Common myeloid progenitor, CD34-positive (primary cell): Measurements from ENCODE around the gene CLDN9.

Source experiments
- CTCF ChIA-PET: fragments of 350-600 bp; sonication (Branson Sonifier 250); formaldehyde crosslinking; loops from one replicate; lab custom pipeline; 2021; ENCODE audit warnings: antibody characterized with exemption; lab: Charles Lee
- POLR2A ChIA-PET: fragments of 350-600 bp; sonication (Branson Sonifier 250); formaldehyde crosslinking; loops from one replicate; lab custom pipeline; 2021; ENCODE audit warnings: antibody characterized with exemption; lab: Charles Lee
- DNase-seq, 3 donors: peaks; one replicate each; pipeline versions ENCODE4 v3.0.0 to v3.0.0-alpha.2; 2013
- H3K27ac ChIP-seq, 2 experiments: 1 replicate in 1 of 2; 2 replicates in 1 of 2; pipeline ENCODE4 v1.7.0; 2013; ENCODE audit warnings: inconsistent platforms in 2 of 2, low read length in 2 of 2, mild to moderate bottlenecking in 2 of 2, low read depth in 1 of 2, moderate library complexity in 1 of 2; ENCODE audit not compliant: severe bottlenecking in 2 of 2, insufficient read depth in 1 of 2, poor library complexity in 1 of 2
- H3K27me3 ChIP-seq, 5 experiments: replicated peaks in 2 of 5; 1 replicate in 3 of 5; 2 replicates in 2 of 5; pipeline versions ENCODE4 v1.6.1 to v1.7.0; 2013; ENCODE audit warnings: low read length in 4 of 5, mild to moderate bottlenecking in 2 of 5, moderate library complexity in 2 of 5, inconsistent platforms in 1 of 5; ENCODE audit not compliant: insufficient read depth in 5 of 5, control insufficient read depth in 4 of 5
- H3K36me3 ChIP-seq, 4 experiments: 1 replicate in 2 of 4; 2 replicates in 2 of 4; pipeline versions ENCODE4 v1.6.1 to v1.7.0; 2013; ENCODE audit warnings: low read length in 3 of 4, control low read depth in 1 of 4, mild to moderate bottlenecking in 1 of 4; ENCODE audit not compliant: control insufficient read depth in 4 of 4, insufficient read depth in 4 of 4
- H3K4me1 ChIP-seq, 4 experiments: 1 replicate in 3 of 4; 2 replicates in 1 of 4; pipeline versions ENCODE4 v1.6.1 to v1.7.1; 2013; ENCODE audit warnings: low read length in 3 of 4, mild to moderate bottlenecking in 3 of 4, control low read depth in 1 of 4, inconsistent platforms in 1 of 4, moderate library complexity in 1 of 4; ENCODE audit not compliant: control insufficient read depth in 4 of 4, insufficient read depth in 4 of 4; ENCODE audit errors: control extremely low read depth in 1 of 4
- H3K4me3 ChIP-seq, 7 experiments: 1 replicate in 4 of 7; 2 replicates in 3 of 7; pipeline versions ENCODE4 v1.5.1 to v1.7.0; 2013; ENCODE audit warnings: mild to moderate bottlenecking in 7 of 7, low read length in 6 of 7, moderate library complexity in 6 of 7, inconsistent platforms in 2 of 7, low read depth in 2 of 7, control low read depth in 1 of 7; ENCODE audit not compliant: insufficient read depth in 4 of 7, control insufficient read depth in 1 of 7; ENCODE audit errors: extremely low read depth in 1 of 7
- H3K9me3 ChIP-seq, 5 experiments: 1 replicate in 4 of 5; 2 replicates in 1 of 5; pipeline versions ENCODE4 v1.6.1 to v1.7.1; 2013; ENCODE audit warnings: low read length in 4 of 5, mild to moderate bottlenecking in 2 of 5, inconsistent platforms in 1 of 5, low read depth in 1 of 5, moderate library complexity in 1 of 5; ENCODE audit not compliant: control insufficient read depth in 4 of 5, insufficient read depth in 2 of 5; ENCODE audit errors: control extremely low read depth in 1 of 5
- WGBS: methylation state at CpG from one replicate; pipeline ENCODE4 v1.1.5; 2013; ENCODE audit not compliant: insufficient coverage; 5-methylcytosine and 5-hydroxymethylcytosine counted together

CLDN9 gene

DNA sequence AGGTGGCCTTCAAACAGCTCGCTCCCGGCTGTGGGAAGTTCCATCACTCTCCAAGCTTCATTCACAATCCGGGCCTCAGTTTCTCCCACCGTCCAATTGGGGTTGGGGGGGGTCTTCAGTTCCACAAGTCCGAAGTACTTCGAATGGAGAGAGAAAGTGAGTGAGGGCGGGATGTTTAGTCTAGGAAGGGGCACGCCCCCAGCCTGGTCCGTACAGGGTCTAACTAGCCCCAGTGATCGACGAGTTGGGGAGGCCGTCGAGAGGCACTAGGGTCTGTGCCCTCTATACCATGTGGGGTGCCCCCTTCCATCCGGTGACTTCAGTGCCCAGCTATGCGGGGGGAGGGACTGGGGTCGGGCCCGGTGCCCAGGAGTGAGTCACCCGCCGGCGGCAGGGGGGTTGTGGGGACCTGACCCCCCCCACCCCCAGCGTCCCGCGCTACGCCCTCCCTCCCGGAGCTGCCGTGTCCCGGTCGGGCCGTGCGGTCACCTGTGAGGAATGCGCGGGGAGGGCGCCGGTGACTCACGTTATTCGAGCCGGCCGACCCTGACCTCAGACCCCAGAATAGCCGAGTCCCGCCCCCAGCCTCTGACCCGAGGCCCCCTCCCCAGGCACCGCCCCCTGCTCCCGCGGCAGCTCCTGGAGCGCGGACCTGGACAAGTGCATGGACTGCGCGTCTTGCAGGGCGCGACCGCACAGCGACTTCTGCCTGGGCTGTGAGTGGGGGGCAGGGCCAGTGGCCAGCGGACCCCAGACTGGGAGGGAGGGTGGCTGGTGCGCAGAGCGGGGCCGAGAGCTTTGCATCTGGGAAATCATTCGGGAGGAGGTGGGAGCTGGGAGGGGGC lies 8.1 kb downstream of the CLDN9 start:
- Histone ChIP-seq H3K4me1 (peaks cover 0 to 60% (median 57%) of the 10 kb centered on the region in 4 experiments), H3K36me3 (peaks cover 0 to 5% (median 4%) of the 10 kb centered on the region in 4 experiments), H3K27ac (no peak overlapping the region), H3K4me3 (peak overlapping the region; percentile 31 to 80 (median 64)), H3K9me3 (no peaks in the 10 kb centered on the region), H3K27me3 (no peaks in the 10 kb centered on the region)
- WGBS = under 1% methylated on average over 33 of the region's 57 CpGs
- DNase-seq = peak; percentile 45 to 82 (median 77)
- CTCF ChIA-PET = interaction anchor here (2.2 to 6.4 kb wide), 4 partner anchors 10 to 108 kb away, joined by 9 to 101 read pairs (median 61); no protein-coding TSS in a partner anchor
- POLR2A ChIA-PET = interaction anchor here (1.0 to 3.5 kb wide), 5 partner anchors 9 to 16 kb away, joined by 3 to 15 read pairs (median 6); no protein-coding TSS in a partner anchor

DNA sequence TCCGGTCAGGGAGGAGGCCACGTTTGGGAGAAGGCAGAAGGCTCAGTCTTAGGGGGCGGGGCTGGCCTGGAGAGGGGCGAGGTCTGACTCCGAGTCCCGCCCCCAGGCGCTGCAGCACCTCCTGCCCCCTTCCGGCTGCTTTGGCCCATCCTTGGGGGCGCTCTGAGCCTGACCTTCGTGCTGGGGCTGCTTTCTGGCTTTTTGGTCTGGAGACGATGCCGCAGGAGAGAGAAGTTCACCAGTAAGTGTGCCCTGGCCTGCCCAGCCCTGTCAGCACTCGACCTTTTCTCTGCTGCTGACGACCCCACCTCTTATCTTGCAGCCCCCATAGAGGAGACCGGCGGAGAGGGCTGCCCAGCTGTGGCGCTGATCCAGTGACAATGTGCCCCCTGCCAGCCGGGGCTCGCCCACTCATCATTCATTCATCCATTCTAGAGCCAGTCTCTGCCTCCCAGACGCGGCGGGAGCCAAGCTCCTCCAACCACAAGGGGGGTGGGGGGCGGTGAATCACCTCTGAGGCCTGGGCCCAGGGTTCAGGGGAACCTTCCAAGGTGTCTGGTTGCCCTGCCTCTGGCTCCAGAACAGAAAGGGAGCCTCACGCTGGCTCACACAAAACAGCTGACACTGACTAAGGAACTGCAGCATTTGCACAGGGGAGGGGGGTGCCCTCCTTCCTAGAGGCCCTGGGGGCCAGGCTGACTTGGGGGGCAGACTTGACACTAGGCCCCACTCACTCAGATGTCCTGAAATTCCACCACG lies 8.9 kb downstream of the CLDN9 start:
- peaks cover 0 to 60% (median 57%) of the 10 kb centered on the region in 4 experiments for H3K4me1 ChIP-seq
- no peaks in the 10 kb centered on the region for H3K27me3 ChIP-seq
- peak; percentile 64 to 72 (median 66) for DNase-seq
- peaks cover 4 to 12% (median 12%) of the 10 kb centered on the region in 4 experiments for H3K36me3 ChIP-seq
- POLR2A ChIA-PET = interaction anchor here (1.0 to 3.5 kb wide), 4 partner anchors 8 to 18 kb away, joined by 3 to 15 read pairs (median 3); no protein-coding TSS in a partner anchor
- WGBS = 8% methylated on average over 17 of the region's 25 CpGs
- CTCF ChIA-PET = interaction anchor here (5.1 to 6.4 kb wide), 3 partner anchors 9 to 18 kb away, joined by 22 to 101 read pairs (median 100); no protein-coding TSS in a partner anchor
- no peaks in the 10 kb centered on the region for H3K9me3 ChIP-seq
- H3K4me3 ChIP-seq = peak overlapping the region; percentile 28 to 80 (median 64)
- H3K27ac ChIP-seq = peak overlapping the region in 1 of 2 experiments; percentile 64

DNA sequence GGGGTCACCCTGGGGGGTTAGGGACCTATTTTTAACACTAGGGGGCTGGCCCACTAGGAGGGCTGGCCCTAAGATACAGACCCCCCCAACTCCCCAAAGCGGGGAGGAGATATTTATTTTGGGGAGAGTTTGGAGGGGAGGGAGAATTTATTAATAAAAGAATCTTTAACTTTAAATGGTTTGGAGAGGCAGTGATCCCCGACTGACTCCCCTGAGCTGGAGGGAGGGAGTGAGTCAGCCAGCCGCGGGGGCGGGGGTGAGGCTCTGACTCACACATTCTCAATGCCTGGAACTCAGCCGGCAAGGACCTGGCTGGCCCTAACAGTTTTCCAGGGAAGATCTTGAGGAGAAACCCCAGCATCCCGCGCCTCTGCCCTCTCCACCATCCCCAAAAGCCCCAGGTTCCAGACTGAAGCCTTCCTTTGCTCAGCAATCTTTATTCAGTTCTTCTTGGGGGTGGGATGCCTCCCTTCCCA lies 9.5 kb downstream of the CLDN9 start:
- CTCF ChIA-PET = interaction anchor here (1.0 to 6.4 kb wide), 5 partner anchors 8 to 67 kb away, joined by 3 to 101 read pairs (median 22); no protein-coding TSS in a partner anchor
- H3K9me3 ChIP-seq = no peaks in the 10 kb centered on the region
- DNase-seq = peak; percentile 62 to 84 (median 84)
- POLR2A ChIA-PET = interaction anchor here (0.6 to 3.5 kb wide), 3 partner anchors 11 to 19 kb away, joined by 3 to 15 read pairs (median 7); no protein-coding TSS in a partner anchor
- H3K27me3 ChIP-seq = no peaks in the 10 kb centered on the region
- peak overlapping the region in 4 of 7 experiments; percentile 52 to 80 (median 72) for H3K4me3 ChIP-seq
- H3K27ac ChIP-seq = peak overlapping the region in 1 of 2 experiments; percentile 64
- H3K36me3 ChIP-seq = peaks cover 5 to 19% (median 18%) of the 10 kb centered on the region in 4 experiments
- WGBS = 33% methylated on average over 7 of the region's 8 CpGs
- H3K4me1 ChIP-seq = peaks cover 0 to 60% (median 57%) of the 10 kb centered on the region in 4 experiments

DNA sequence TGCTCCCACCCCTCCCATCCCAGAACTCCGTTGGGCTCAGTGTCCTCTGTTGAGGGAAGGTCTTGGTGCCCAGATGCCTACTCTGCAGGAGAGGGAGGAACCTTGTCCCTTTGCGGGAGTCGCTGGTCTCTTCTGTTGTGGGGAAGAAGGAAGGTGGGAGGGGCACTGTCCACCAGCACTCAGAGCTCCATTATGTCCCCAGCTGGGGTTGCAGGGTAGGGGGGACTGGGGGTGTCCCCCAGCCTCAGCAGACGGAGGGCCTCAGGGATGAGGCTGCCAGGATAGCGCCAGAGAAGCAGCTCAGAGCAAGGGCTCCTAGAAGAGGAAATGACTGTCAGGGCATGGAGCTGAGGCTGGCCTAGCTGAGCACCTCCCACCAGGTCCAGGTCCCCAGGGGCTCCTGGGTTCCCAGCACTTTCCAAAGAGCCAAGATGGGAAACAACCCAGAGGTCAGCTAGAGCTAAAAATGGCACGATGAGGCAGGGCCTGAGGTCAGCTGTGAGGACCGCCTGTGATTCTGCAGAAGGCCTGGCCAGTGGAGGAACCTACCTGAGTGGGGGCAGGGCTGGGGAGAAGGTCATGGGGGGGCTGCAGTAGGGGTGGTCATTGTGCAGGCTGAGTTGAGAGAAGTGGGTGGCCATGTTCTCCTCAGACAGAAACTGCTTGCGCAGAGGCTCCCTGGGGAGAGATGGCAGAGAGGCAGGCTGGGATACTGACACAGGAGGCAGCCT lies 10.1 kb downstream of the CLDN9 start:
- CTCF ChIA-PET = interaction anchor here (1.0 to 6.4 kb wide), 6 partner anchors 8 to 66 kb away, joined by 3 to 101 read pairs (median 13); no protein-coding TSS in a partner anchor

DNA sequence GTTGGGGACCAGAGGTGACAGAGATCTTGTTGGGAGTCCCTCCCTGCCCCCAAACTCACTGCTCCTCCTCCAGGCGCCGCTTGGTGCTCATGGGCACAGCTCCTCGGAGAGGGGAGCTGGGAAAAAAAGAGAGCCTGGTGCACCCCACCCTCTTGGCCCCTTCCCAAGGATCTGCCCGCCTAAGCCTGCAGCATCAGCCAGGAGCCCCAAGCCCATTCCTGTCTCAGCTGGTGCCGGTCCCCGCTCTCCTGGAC lies 10.6 kb downstream of the CLDN9 start:
- CTCF ChIA-PET = interaction anchor here (1.4 to 6.4 kb wide), 4 partner anchors 8 to 19 kb away, joined by 3 to 101 read pairs (median 52); no protein-coding TSS in a partner anchor
- peaks cover 5 to 22% (median 19%) of the 10 kb centered on the region in 4 experiments for H3K36me3 ChIP-seq
- H3K9me3 ChIP-seq = no peaks in the 10 kb centered on the region
- H3K4me3 ChIP-seq = peak overlapping the region; percentile 16 to 82 (median 77)
- POLR2A ChIA-PET = interaction anchor here (3.5 kb wide), 1 partner anchor 16 kb away, joined by 15 read pairs; no protein-coding TSS in a partner anchor
- H3K27me3 ChIP-seq = peaks cover 0 to under 1% (median 0%) of the 10 kb centered on the region in 5 experiments
- H3K27ac ChIP-seq = peak overlapping the region in 1 of 2 experiments; percentile 90
- no peak for DNase-seq
- 36% methylated on average over 3 of the region's 6 CpGs for WGBS
- H3K4me1 ChIP-seq = peaks cover 0 to 60% (median 57%) of the 10 kb centered on the region in 4 experiments

More for the DNA sequence above, 10.1 kb downstream of the CLDN9 start:
- Histone ChIP-seq H3K9me3 (no peaks in the 10 kb centered on the region), H3K4me1 (peaks cover 0 to 61% (median 58%) of the 10 kb centered on the region in 4 experiments), H3K36me3 (peaks cover 5 to 22% (median 19%) of the 10 kb centered on the region in 4 experiments), H3K27ac (peak overlapping the region in 1 of 2 experiments; percentile 60), H3K4me3 (peak overlapping the region in 5 of 7 experiments; percentile 16 to 82 (median 79)), H3K27me3 (no peaks in the 10 kb centered on the region)
- DNase-seq = no peak
- POLR2A ChIA-PET = interaction anchor here (0.6 to 3.5 kb wide), 3 partner anchors 12 to 19 kb away, joined by 3 to 15 read pairs (median 7); no protein-coding TSS in a partner anchor
- 67% methylated on average over 7 of the region's 8 CpGs for WGBS
